ENCODE measurements around the gene MYT1.
"Not testable (repeated sequence)": the region's sequence is repeated elsewhere in the genome, so short reads cannot be mapped to it uniquely, and the experiment has no call there.

Gene MYT1

DNA sequence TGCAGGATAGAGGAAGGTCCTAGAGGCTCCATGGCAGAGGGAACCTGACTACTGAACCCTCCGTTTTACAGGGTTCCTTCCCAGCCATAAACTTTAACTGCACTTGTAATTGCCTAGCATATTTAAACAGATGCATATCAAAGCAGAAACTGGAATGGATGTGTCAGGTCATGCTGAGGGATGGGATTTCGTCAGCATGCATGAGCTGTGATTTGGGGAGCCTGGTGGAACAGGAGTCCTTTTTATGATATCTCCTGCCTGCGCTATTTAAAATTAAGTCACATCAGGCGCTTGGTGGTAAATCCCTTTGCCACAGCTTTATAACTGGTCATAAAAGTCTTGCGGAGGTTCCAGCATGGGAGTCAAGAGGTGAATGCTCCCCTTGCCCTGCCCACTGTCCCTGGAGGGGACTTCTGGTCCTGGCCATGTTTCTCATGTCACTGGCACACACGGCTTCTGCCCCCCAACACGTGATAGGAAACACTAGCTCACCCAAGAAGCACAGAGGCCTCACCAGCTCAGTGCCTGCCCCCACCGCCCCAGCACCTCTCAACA is 65.3 kb downstream of the MYT1 start:
- DNase-seq (ENCODE audit: low read depth in 3 of 3), result no peak

DNA sequence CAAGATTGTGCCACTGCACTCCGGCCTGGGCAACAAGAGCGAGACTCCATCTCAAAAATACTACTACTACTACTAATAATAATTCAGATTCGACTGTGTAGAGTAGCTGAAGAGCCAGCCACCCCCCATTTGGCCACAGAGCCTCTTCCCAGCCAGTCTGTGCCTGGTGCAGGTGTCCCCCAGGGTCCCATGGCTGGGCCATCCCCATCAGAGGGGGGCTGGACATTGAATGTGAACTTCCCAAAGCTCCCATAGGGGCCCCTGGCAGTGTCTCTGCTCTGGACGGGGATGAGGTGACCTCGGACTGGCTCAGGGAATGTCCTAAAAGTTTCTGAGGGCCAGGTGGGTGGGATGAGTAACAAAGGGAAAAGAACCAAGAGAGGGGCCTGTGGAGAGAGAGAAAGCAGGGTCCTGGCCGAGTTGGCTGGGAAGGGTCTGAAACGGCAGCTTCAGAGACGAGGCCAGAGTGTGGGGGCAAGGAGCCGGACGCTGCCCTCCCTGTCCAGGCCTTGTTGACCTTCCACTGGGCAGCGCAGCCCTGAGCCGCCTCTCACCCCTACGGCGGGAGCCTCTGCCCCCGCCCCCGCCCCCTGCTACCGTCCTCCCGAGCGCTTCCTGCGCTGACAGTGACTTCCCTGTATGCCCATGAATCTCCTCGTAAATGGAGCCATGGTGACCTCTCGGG is 66.4 kb downstream of the MYT1 start:
- DNase-seq (ENCODE audit: low read depth in 3 of 3), result no peak

DNA sequence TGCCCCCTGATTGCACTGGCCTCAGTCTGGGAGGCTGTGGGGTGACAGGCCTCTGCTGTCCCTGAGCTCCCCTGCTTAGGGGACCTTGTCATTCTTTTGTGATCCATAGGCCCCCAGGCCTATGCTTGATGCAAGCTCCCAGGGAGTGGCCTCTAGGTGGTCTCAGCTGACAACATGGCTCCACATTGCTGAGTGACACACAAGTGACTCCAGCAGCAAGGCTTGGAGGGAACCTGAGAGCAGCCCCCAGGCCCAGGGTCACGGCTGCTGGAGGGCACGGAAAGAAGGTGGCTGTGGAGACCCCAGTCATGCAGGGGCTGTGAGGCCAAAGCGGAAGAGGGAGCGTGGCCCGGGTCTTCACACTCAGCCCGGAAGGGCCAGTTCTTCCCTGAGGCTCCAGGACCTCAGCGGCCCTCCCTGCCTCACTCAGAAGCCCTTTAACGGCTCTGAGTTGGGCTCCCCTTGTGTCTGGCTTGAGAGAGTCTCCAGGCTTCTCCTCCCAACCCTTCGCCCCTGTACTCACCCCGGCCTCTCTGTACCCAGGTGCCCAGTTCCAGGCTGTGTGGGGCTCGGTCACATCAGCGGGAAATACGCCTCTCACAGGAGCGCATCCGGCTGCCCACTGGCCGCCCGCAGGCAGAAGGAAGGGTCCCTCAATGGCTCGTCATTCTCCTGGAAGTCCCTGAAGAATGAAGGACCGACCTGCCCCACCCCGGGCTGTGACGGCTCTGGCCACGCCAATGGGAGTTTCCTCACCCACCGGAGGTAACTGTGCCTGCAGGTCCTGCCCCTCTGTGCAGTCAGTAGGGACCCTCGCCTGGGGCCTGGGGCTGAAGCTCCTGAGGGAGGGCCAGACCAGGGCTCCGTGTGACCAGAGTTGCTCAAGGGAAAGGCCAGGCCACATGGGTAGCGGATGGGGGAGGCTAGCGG is 67.6 kb downstream of the MYT1 start:
- no peak for DNase-seq (ENCODE audit: low read depth in 3 of 3)

DNA sequence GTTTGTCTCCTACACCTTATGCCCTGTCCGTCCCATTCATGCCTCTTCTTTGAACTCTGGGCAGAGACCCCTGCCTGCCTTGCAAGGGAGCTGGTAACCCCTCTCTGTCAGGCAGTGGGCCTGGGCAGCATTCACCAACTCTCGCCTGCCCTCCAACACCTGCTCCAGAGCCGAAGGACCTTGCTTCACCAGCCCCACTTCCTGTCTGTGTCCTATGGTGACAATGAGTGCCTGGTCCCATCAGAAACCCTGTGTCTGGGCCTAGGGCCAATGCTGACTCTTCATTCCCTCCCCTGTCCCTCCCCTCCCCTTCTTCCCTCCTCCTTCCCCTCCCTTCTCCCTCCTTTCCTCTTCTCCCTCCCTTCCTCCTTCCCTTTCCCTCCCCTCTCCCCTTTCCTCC is 68.5 kb downstream of the MYT1 start:
- no peak for DNase-seq (ENCODE audit: low read depth in 3 of 3)

DNA sequence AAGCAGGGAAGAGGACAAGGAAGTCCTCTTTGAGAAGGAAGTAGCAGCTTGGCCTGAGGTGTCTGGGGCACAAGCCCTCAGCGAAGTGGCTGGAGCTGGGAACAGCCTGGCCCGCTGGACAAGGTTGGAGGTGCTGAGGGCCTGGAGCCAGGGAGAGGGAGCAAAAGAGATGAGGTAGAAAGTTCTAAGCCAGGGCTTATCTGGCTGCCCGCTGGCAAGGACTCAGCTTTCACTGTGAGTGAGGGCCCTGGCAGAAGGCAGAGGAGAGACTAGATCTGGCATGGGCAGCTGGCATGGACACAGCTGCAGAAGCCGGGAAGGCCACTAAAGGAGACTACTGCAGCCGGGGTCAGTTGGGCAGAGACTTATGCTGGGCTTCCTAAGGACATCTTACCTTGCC is 69.5 kb downstream of the MYT1 start:
- DNase-seq (ENCODE audit: low read depth in 3 of 3), result no peak

DNA sequence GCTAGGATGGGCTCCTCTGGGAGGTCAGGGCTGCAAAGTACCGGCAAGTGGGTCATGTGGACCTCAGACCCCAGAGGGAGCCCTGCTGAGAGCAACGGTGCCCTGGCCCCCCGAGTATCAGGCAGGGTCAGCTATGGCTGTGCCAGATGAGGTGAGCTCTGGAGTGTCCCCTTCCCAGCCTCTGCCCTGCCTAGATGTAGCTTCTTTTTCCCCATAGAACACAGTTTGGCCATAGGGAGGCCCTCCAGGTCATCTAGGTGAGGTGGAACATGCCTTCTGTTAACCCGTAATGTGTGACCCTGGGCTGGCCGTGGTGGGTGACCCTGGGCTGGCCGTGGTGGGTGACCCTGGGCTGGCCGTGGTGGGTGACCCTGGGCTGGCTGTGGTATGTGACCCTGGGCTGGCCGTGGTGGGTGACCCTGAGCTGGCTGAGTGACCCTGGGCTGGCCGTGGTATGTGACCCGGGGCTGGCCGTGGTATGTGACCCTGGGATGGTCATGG is 70.1 kb downstream of the MYT1 start:
- no peak for DNase-seq (ENCODE audit: low read depth in 3 of 3)

DNA sequence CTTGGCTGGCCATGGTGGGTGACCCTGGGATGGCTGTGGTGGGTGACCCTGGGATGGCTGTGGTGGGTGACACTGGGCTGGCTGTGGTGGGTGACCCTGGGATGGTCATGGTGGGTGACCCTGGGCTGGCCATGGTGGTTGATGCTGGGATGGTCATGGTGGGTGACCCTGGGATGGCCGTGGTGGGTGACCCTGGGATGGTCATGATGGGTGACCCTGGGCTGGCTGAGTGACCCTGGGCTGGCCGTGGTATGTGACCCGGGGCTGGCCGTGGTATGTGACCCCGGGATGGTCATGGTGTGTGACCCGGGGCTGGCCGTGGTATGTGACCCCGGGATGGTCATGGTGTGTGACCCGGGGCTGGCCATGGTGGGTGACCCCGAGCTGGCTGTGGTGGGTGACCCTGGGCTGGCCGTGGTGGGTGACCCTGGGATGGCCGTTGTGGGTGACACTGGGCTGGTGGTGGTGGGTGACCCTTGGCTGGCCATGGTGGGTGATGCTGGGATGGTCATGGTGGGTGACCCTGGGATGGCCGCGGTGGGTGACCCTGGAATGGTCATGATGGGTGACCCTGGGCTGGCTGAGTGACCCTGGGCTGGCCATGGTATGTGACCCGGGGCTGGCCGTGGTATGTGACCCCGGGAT is 70.8 kb downstream of the MYT1 start:
- not testable (repeated sequence) for DNase-seq (ENCODE audit: low read depth in 3 of 3)

DNA sequence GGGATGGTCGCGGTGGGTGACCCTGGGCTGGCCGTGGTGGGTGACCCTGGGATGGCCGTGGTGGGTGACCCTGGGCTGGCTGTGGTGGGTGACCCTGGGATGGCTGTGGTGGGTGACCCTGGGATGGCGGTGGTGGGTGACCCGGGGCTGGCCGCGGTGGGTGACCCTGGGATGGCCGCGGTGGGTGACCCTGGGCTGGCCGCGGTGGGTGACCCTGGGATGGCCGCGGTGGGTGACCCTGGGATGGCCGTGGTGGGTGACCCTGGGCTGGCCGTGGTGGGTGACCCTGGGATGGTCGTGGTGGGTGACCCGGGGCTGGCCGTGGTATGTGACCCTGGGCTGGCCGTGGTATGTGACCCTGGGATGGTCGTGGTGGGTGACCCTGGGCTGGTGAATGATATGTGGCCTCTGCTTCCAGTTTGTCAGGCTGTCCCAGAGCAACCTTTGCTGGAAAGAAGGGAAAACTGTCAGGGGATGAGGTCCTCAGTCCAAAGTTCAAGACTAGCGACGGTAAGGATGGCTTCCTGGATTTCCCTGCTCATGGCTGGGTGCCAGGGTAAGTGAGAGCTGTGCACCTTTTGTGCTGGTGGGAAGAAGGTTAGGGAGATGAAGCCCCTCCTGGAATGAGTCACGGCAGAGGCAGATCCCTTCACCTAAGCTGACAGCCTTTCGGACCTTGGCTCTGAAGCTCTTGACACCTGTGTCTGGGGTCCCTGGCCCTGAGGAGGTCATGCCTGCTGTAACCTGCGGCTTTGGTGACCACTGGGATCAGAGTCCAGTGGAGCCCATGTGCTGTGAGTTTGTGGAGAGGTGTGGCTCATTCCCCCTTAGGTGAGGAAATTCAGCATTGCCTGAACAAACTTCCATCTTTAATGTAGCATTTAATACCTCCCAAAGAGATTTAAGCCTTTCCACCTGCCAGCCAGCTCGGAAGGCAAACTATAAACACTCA is 72.2 kb downstream of the MYT1 start:
- no peak for DNase-seq (ENCODE audit: low read depth in 3 of 3)

DNA sequence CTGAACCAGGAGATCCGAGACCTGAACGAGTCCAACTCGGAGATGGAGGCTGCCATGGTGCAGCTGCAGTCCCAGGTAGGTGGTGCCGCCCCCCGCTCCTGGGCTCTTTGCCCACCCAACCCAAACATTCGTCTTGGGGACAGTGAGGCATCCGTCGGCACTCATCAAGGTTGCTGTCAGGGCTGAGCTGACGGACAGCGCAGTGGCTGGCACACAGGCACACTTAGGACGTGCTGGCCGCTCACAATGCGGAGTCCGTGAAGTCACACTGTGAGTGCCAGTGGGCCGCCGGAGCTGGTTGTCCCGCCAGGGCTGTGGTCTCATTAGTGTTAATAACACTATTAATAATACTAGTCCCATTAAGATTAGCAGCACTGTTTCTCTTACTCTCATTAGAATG is 73.1 kb downstream of the MYT1 start:
- no peak for DNase-seq (ENCODE audit: low read depth in 3 of 3)

DNA sequence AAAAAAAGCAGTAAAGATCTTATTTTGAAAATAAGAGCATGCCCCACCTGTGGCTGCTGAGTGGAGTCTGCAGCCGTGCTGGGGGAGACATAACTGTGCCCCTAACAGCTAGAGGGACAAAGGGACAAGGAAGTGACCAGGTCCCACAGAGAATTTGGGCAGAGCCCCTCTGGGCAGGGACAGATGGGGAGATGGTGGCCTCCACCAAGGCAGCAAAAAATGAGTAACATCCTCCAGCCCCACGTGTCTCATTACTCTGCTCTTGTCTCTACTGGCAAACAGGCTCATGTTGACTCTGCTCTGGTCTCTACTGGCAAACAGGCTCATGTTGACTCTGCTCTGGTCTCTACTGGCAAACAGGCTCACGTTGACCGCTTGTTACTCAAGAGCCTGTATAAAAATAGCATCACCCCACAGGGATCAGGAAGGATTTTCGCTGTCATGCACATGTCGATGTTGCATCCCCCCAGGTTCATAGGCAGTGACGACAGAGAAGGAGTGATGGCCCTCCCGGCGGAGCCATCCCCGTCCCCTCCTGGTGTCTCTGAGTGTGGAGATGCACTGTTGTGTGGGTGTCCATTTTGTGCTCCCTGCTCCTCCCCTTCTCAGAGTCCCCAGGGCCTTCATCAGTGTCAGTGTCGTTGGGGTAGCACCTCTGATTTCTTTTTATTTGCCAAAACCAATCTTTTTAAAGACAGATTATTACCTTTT is 74.0 kb downstream of the MYT1 start:
- DNase-seq (ENCODE audit: low read depth in 3 of 3), result no peak

DNA sequence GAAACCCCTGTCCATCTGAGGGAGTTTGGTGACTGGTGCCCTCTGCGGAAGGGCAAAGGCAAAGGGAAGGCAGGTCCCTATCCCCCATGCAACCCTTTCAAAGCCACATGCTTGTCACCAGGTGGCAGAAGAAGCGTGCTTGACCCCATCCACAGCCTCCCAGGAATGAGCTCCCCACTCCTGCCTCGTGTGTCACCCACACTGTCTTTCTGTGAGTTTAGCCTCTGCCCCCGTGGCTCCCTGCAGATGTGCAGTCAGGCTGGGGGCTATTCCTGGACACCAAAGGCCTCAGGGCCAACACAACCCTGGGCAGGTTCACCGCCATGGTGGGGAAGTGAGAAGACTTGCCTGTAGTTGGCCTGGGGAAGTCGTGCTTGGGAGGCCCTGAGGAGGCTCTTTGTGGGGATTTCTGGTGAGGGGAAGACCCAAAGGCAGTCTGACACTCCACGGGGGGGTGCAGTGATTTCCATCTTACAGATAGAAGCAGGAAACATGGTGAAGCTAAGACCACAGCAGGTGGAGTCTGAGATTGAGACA is 74.7 kb downstream of the MYT1 start:
- no peak for DNase-seq (ENCODE audit: low read depth in 3 of 3)

DNA sequence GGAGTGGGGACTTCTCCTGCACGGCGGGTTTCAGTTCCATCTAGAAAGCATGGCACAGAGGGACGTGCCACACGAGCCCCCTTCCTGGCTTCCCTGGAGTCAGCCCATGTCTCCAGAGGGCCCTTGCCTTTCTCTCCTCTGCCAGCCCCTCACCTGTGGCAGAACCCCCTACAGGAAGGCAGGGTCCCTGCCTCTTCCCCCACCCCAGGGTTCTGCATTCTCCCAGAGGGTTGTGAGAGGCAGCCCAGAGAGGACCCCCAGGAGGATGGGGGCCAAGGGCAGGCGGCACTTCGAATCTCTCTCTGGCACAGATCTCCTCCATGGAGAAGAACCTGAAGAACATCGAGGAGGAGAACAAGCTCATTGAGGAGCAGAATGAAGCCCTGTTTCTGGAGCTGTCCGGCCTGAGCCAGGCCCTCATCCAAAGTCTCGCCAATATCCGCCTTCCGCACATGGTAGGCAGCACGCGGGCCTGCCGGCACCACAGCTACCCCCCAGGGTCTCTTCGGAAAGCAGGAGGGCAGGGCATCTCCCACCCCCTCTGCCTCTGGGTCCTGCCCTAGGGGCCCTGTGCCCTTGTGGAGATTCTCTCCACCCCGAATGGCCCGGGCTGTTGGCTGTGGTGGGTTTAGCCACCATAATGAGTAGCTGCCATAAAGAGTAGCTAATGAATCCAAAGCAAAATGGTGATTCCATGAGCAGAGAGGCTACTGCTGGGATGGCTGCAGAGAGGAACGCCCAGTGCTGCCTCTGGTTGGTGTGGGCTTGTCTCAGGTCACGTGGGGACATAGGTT is 75.4 kb downstream of the MYT1 start:
- no peak for DNase-seq (ENCODE audit: low read depth in 3 of 3)

DNA sequence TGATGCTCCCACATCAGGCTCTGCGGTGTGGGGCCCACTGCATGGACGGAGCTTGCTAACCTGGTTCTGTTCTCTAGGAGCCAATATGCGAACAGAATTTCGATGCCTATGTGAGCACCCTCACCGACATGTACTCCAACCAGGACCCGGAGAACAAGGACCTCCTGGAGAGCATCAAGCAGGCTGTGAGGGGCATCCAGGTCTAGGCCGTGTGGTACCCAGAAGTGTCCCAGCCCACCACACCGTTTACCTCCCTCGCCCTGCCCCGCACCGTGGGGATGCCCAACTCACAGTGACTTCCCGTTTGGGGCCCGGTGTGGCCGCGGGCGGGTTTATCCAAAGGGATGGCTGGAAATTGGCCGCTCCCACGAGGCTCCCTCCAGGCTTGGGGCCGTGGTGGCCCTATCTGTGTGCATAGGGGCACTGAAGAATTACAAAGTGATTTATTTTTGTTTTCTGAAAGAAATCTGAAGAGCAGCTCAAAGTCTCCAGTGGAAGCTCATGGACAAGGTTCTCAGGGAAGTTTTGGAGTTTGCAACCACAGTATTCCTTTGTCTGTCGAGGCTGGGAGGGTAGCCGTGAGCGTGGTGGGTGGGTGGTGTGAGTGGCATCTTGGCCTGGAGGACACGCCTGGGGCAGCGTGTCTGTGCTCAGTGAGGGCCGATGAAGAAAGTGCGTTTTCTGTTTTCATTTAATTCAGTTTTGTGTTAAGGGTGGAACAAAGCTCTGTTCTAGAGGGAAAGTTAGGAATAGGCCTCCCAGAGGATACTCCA is 76.2 kb downstream of the MYT1 start:
- DNase-seq (ENCODE audit: low read depth in 3 of 3), result no peak

DNA sequence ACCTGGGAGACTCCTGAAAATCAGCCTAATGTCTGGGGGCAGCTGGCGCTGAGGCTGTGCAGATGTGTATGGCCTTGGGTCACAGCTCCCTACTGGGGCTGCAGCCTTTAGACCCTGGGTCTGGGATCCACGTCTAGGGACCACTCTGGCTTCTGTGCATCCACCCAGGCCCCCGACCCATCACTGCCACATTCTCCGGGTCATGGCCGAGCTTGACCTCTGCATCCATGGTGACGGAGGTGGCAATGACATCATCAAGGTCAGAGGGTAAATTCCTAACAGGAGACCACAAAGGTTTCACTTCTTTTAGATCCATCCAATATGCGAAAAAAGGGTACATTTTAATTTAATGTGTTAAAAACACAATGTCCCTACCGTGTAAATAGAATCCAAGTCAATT is 76.8 kb downstream of the MYT1 start:
- no peak for DNase-seq (ENCODE audit: low read depth in 3 of 3)

DNA sequence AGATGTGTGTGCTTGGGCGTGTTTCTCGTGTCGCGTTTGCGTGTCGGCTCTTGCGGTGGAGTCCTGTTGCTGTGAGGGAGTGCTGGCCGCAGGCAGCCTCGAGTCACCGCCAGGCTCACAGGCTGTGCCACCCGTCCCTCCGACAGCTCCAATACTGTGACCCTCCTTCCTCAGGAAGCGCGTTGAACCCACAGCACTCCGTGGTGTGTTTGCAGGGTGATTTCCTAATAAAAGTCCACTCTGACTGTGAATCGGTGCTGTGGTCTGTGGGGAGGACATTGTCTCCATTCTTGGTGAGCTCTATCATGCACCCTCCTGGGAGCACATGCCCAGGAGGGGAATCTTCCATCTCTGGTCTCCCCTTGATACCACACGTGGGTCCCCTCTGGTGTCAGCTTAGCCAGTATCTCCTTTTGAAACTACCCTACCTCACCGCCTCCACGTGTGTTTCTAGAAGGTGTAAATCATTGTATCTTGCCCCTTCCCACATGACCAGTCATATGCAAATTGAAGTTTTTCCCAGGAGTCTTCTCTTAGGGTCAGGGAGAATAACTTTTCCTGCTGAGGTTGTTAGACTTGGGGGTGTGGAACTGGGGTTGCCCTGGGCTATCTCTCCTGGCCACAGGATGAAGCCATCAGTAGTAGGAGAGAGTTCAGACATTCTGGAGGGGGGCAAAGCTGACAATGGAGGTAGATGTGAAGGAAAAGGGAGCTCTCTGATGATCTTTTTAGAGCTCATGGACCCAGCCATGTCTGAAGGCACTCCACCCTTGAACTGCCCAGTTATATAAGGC is 77.9 kb downstream of the MYT1 start:
- no peak for DNase-seq (ENCODE audit: low read depth in 3 of 3)

DNA sequence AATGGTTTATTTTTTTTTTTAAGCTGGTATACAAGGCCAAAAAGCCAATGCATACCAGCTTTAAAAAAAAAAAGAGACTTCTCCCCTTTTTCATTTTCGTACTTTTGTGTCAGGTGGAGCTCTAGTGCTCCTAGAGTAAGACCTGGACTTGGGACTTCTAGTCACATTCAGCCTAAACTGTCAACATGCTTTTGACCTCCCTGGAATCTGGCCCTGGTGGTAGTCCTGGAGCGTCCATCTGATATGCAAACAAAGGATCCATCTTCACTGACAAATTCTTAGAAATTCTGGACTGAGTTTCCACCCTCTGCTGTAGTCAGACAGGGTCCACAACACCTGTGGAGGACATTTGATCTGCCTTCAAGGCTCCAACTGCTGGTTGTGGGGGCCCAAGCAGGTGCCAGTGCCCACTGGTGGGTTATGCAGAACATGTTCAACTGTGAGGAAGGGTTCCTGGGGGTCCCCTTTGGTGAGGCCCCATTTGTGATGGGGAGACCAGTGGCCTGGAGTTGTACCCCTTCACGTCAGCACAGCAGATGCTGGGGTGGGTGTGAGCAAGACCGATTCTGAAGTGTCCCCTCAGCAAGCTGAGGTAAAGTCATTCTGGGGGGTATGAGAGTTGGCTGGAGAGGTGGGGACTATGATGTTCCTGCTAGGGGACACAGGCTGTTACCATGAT is 78.7 kb downstream of the MYT1 start:
- no peak for DNase-seq (ENCODE audit: low read depth in 3 of 3)

DNA sequence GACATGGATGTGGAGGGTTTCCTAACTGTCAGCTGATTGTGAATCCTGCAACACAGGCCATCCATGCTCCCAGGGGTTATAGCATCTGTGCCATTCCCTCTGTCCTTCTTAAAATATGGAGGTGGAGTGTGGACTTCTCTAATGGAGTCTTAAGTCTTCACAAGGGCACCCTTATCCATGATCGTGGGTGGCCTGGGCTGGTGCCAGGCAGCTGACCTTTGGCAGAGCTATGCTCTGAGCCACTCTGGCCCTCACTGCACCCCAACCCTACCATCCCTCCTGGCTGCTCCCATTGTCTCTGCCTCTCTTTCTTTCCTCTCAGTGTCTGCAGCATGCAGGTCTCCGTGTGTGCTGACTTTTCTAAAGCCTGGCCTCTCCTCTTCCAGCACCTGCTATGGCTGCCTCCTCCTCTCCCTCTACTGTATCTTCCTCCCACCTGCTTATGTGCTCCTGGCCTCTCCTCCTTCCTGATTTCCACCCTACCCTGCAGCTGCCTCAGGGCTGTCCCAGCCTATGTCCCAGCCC is 80.1 kb downstream of the MYT1 start:
- DNase-seq (ENCODE audit: low read depth in 3 of 3), result no peak

Measured in stimulated activated CD4-positive, alpha-beta T cell treated with anti-CD3 and anti-CD28 coated beads, TNF-alpha, amount 100 ng/mL, for 48 hours (primary cell).